ENCODE measurements around the gene TMEM80. TPM values are rescaled to one million over a fixed set of nuclear protein-coding genes. Genes with fewer than 3 reads are reported as not detected.

TMEM80 gene
- total and polyA plus RNA-seq, 2 donors (not counting 3 experiments of a cell fraction or from before 2014, with no cell fraction given) = 21.2 to 26.6 TPM

GRCh38 chr11:747158-748006, 51.8 kb downstream of the TMEM80 start, which contains the start of gene TALDO1:
Gene TALDO1 (plus strand): TSS chr11:747464. CDS start chr11:747482, 18 bp downstream.
- no peaks in the 10 kb centered on the region for H3K36me3 ChIP-seq (ENCODE audit: control insufficient read depth in 2 of 2, extremely low read depth in 1 of 2, insufficient read depth in 2 of 2, low read length in 2 of 2)
- FAIRE-seq = peak; percentile 88
- no peaks in the 10 kb centered on the region for H3K9me1 ChIP-seq (replicated peaks; ENCODE audit: control insufficient read depth, extremely low read depth, insufficient read depth, low read length)
- dilution Hi-C loops (cut with MboI; ENCODE audit: extremely low pct_ligation_motif_present, low sequenced_read_pairs) (no loop called here), intact Hi-C loops (cut with micrococcal nuclease) (loop anchor here (2.0 kb wide), 1 partner anchor 29 kb away; the partner anchor contains the start of gene GATD1)
- peak within 1 kb of the TSS; percentile 86 for H3K9ac ChIP-seq (replicated peaks; ENCODE audit: extremely low read depth, insufficient read depth, low read length)
- no peaks in the 10 kb centered on the region for H4K20me1 ChIP-seq (replicated peaks; ENCODE audit: control insufficient read depth, extremely low read depth, insufficient read depth, low read length)
- no peaks in the 10 kb centered on the region for H3K9me3 ChIP-seq (replicated peaks; ENCODE audit: control insufficient read depth, insufficient read depth, low read length)
- H3K27me3 ChIP-seq (ENCODE audit: control insufficient read depth in 2 of 2, insufficient read depth in 2 of 2, low read length in 2 of 2) = no peaks in the 10 kb centered on the region
- H3K27ac ChIP-seq (ENCODE audit: insufficient read depth, low read depth, low read length) = peak within 1 kb of the TSS; percentile 48
- peaks cover 17% of the 10 kb centered on the region for H3K4me1 ChIP-seq (ENCODE audit: control insufficient read depth, extremely low read depth, insufficient read depth, low read length)
- peak within 1 kb of the TSS; percentile 90 for H3K4me2 ChIP-seq (ENCODE audit: insufficient read depth, low read length)
- TF ChIP-seq POLR2A (IDR thresholded peaks at IDR 0.05; ENCODE audit: low read depth, low read length) (peak; percentile 72), CTCF (IDR thresholded peaks at IDR 0.05; ENCODE audit: extremely low read depth in 1 of 2, insufficient read depth in 1 of 2, low read depth in 1 of 2, low read length in 2 of 2) (peak in 1 of 2 donors; percentile 7), MYC (IDR thresholded peaks at IDR 0.05; ENCODE audit: low read depth, low read length) (no peak)
- no TSS peak for BruUV-seq (replicated peaks)
- H3K79me2 ChIP-seq (ENCODE audit: control insufficient read depth, insufficient read depth, low read length) = peaks cover 49% of the 10 kb centered on the region
- H3K4me3 ChIP-seq (replicated peaks in 1 of 3; ENCODE audit: insufficient read depth in 1 of 3, low read depth in 1 of 3, low read length in 3 of 3) = peak within 1 kb of the TSS; percentile 41 to 79 (median 71)
- peak; percentile 88 for DNase-seq (ENCODE audit: low read depth, low spot score)
- CTCF ChIA-PET = interaction anchor here (0.9 to 5.6 kb wide), 8 partner anchors 10 to 51 kb away, joined by 3 to 26 read pairs (median 4); partner anchors contain the start of gene TMEM80
- H2AFZ ChIP-seq (ENCODE audit: low read depth, low read length) = peak within 1 kb of the TSS; percentile 88
- POLR2A ChIA-PET = interaction anchor here (0.6 to 1.4 kb wide), 2 partner anchors 172 to 241 kb away, joined by 3 read pairs; no protein-coding TSS in a partner anchor

GRCh38 chr11:748007-748359, 52.4 kb downstream of the TMEM80 start:
- peak overlapping the region; percentile 86 for H3K9ac ChIP-seq (replicated peaks; ENCODE audit: extremely low read depth, insufficient read depth, low read length)
- peak overlapping the region; percentile 90 for H3K4me2 ChIP-seq (ENCODE audit: insufficient read depth, low read length)
- no peaks in the 10 kb centered on the region for H3K36me3 ChIP-seq (ENCODE audit: control insufficient read depth in 2 of 2, extremely low read depth in 1 of 2, insufficient read depth in 2 of 2, low read length in 2 of 2)
- FAIRE-seq = no peak
- H3K9me1 ChIP-seq (replicated peaks; ENCODE audit: control insufficient read depth, extremely low read depth, insufficient read depth, low read length) = no peaks in the 10 kb centered on the region
- peaks cover 55% of the 10 kb centered on the region for H3K79me2 ChIP-seq (ENCODE audit: control insufficient read depth, insufficient read depth, low read length)
- intact Hi-C loops (cut with micrococcal nuclease) = loop anchor here (2.0 kb wide), 1 partner anchor 29 kb away; the partner anchor contains the start of gene GATD1
- DNase-seq (ENCODE audit: low read depth, low spot score) = no peak
- peak overlapping the region; percentile 41 to 79 (median 71) for H3K4me3 ChIP-seq (replicated peaks in 1 of 3; ENCODE audit: insufficient read depth in 1 of 3, low read depth in 1 of 3, low read length in 3 of 3)
- ChIA-PET POLR2A (interaction anchor here (0.6 to 1.4 kb wide), 2 partner anchors 172 to 241 kb away, joined by 3 read pairs; partner anchors contain the start of gene RNH1), CTCF (interaction anchor here (1.1 to 5.6 kb wide), 7 partner anchors 9 to 52 kb away, joined by 3 to 26 read pairs (median 5); partner anchors contain the start of gene TMEM80)
- no peaks in the 10 kb centered on the region for H4K20me1 ChIP-seq (replicated peaks; ENCODE audit: control insufficient read depth, extremely low read depth, insufficient read depth, low read length)
- no peak overlapping the region for H2AFZ ChIP-seq (ENCODE audit: low read depth, low read length)
- H3K27me3 ChIP-seq (ENCODE audit: control insufficient read depth in 2 of 2, insufficient read depth in 2 of 2, low read length in 2 of 2) = no peaks in the 10 kb centered on the region
- H3K27ac ChIP-seq (ENCODE audit: insufficient read depth, low read depth, low read length) = peak overlapping the region; percentile 48
- H3K9me3 ChIP-seq (replicated peaks; ENCODE audit: control insufficient read depth, insufficient read depth, low read length) = no peaks in the 10 kb centered on the region
- no peak for TF ChIP-seq MYC (IDR thresholded peaks at IDR 0.05; ENCODE audit: low read depth, low read length)
- TF ChIP-seq MAX (IDR thresholded peaks at IDR 0.05; ENCODE audit: insufficient read depth, insufficient read length) = peak; percentile 57
- TF ChIP-seq POLR2AphosphoS5 (IDR thresholded peaks at IDR 0.05; ENCODE audit: insufficient read depth, low read depth, low read length) = no peak
- BruUV-seq (replicated peaks) = TSS peak; percentile 48
- dilution Hi-C loops (cut with MboI; ENCODE audit: extremely low pct_ligation_motif_present, low sequenced_read_pairs) = no loop called here
- H3K4me1 ChIP-seq (ENCODE audit: control insufficient read depth, extremely low read depth, insufficient read depth, low read length) = peaks cover 17% of the 10 kb centered on the region

Data from endothelial cell of umbilical vein (primary cell).